ENCODE data around the gene EPB41L1. TPM values are rescaled to one million over a fixed set of nuclear protein-coding genes. Genes with fewer than 3 reads are reported as not detected.
"Not testable (repeated sequence)": the region's sequence is repeated elsewhere in the genome, so short reads cannot be mapped to it uniquely, and the experiment has no call there.

Gene EPB41L1
- total RNA-seq, 1 experiment from 2014 or later = 5.9 TPM

DNA sequence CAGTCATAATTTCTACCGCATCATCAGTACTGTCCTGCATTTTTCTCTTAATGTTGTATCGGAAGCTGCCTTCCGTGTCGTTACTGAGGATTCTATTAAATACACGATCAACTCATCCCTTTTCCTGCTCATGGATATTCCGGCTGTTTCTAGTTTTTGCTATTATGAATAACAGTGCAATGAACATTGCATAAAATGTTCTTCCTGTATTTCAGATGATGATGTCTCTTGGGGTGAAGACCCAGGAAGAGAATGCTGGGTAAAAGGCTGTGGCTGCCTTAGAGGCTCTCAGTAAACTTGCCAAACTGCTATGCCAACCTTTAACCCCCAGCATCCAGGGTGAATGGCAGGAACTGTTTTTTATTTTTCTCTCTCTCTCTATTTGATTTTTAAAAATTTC is 24.1 kb upstream of the EPB41L1 start:
- H3K36me3 ChIP-seq (ENCODE audit: insufficient read depth, low read length) = no peaks in the 10 kb centered on the region

DNA sequence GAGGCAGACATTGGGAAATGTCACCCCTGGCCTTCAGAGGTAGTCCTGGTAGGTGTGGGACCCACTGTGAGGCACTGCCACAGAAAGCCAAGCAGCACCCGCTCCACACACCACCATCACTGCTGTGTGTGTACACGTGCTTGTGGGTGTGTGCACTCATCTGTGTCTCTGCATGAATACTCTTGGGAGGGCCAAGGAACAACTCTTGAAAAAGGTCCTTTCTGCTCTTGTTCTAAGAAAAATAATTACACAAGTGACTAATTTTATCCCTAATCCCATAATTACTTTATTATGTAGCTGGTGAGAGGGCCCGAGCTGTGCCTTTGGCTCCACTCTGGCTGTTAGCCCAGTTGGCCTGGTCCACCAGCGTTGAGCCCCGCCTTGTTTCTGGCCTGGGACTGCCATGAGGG is 21.7 kb upstream of the EPB41L1 start:
- Histone ChIP-seq H4K20me1 (ENCODE audit: insufficient read depth, low read depth, low read length) (no peaks in the 10 kb centered on the region), H3K9me2 (replicated peaks; ENCODE audit: insufficient read depth, low read length) (no peaks in the 10 kb centered on the region), H3K4me2 (ENCODE audit: low read depth, low read length, poor library complexity, severe bottlenecking) (peak overlapping the region; percentile 47), H3K27me3 (ENCODE audit: low read length) (no peaks in the 10 kb centered on the region), H2AFZ (ENCODE audit: low read length) (peak overlapping the region; percentile 43; the same call in 1 of the 2 replicates), H3K9ac (ENCODE audit: low read length) (peak overlapping the region; percentile 18), H3K4me3 (ENCODE audit: low read length) (peak overlapping the region; percentile 6; the same call in 1 of the 2 replicates), H3K9me3 (ENCODE audit: low read length) (no peaks in the 10 kb centered on the region), H3K4me1 (ENCODE audit: low read length) (peaks cover 59% of the 10 kb centered on the region), H3K27ac (ENCODE audit: low read length) (peak overlapping the region; percentile 18; the same call in 1 of the 2 replicates), H3K36me3 (ENCODE audit: insufficient read depth, low read length) (no peaks in the 10 kb centered on the region), H3K79me2 (ENCODE audit: low read length) (no peaks in the 10 kb centered on the region)
- DNase-seq = peak; percentile 82

More for the DNA sequence above, 24.1 kb upstream of the EPB41L1 start:
- H3K4me1 ChIP-seq (ENCODE audit: low read length) = peaks cover 76% of the 10 kb centered on the region
- H4K20me1 ChIP-seq (ENCODE audit: insufficient read depth, low read depth, low read length) = no peaks in the 10 kb centered on the region
- no peaks in the 10 kb centered on the region for H3K9me2 ChIP-seq (replicated peaks; ENCODE audit: insufficient read depth, low read length)
- H3K9ac ChIP-seq (ENCODE audit: low read length) = no peak overlapping the region
- H3K4me3 ChIP-seq (ENCODE audit: low read length) = no peak overlapping the region
- H2AFZ ChIP-seq (ENCODE audit: low read length) = no peak overlapping the region
- no peak overlapping the region for H3K4me2 ChIP-seq (ENCODE audit: low read depth, low read length, poor library complexity, severe bottlenecking)
- H3K27ac ChIP-seq (ENCODE audit: low read length) = no peak overlapping the region
- H3K79me2 ChIP-seq (ENCODE audit: low read length) = no peaks in the 10 kb centered on the region
- H3K9me3 ChIP-seq (ENCODE audit: low read length) = no peaks in the 10 kb centered on the region
- no peaks in the 10 kb centered on the region for H3K27me3 ChIP-seq (ENCODE audit: low read length)
- DNase-seq = peak; percentile 41

DNA sequence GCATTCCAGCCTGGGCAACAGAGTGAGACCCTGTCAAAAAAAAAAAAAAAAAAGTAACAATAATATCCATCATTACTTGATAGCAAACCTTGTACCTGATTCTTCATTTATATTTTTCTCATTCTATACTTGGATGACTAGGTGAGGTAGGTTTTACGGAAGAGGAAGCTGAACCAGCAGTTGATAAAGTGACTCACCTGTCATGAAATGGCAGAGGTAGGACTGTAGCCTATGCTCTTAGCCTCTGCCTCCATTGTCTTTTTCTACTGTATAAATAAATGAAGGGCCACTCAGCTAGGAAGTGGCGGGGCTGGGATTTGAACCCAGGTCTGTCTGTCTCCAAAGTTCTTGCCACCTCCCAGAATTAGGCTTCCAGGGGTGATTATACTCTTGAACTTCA is 20.7 kb upstream of the EPB41L1 start:
- H3K4me3 ChIP-seq (ENCODE audit: low read length) = no peak overlapping the region
- peaks cover 51% of the 10 kb centered on the region for H3K4me1 ChIP-seq (ENCODE audit: low read length)
- H2AFZ ChIP-seq (ENCODE audit: low read length) = no peak overlapping the region
- H3K9ac ChIP-seq (ENCODE audit: low read length) = no peak overlapping the region
- no peak overlapping the region for H3K4me2 ChIP-seq (ENCODE audit: low read depth, low read length, poor library complexity, severe bottlenecking)
- DNase-seq = no peak
- no peaks in the 10 kb centered on the region for H3K9me3 ChIP-seq (ENCODE audit: low read length)
- no peaks in the 10 kb centered on the region for H3K79me2 ChIP-seq (ENCODE audit: low read length)
- H3K27ac ChIP-seq (ENCODE audit: low read length) = no peak overlapping the region
- no peaks in the 10 kb centered on the region for H3K27me3 ChIP-seq (ENCODE audit: low read length)
- H3K9me2 ChIP-seq (replicated peaks; ENCODE audit: insufficient read depth, low read length) = no peaks in the 10 kb centered on the region
- no peaks in the 10 kb centered on the region for H4K20me1 ChIP-seq (ENCODE audit: insufficient read depth, low read depth, low read length)
- no peaks in the 10 kb centered on the region for H3K36me3 ChIP-seq (ENCODE audit: insufficient read depth, low read length)

DNA sequence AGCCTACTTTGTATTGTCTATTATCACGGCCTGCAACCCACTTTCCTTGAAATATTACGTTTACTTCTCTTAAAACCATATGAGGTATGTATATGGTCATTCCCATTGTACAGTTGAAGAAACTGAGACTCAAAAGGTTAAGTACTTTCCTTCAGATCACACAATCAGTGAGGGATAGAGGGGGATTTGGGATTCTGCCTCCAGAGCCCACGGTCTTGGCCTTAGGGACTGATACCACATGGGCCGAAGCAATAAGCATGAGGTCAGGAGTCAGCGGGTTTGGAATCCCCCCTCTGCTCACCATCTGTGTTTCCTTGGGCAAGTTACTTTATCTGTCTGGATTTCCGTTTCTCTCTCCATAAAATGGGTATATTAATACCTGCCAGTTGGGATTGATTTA is 19.4 kb upstream of the EPB41L1 start:
- H2AFZ ChIP-seq (ENCODE audit: low read length) = no peak overlapping the region

DNA sequence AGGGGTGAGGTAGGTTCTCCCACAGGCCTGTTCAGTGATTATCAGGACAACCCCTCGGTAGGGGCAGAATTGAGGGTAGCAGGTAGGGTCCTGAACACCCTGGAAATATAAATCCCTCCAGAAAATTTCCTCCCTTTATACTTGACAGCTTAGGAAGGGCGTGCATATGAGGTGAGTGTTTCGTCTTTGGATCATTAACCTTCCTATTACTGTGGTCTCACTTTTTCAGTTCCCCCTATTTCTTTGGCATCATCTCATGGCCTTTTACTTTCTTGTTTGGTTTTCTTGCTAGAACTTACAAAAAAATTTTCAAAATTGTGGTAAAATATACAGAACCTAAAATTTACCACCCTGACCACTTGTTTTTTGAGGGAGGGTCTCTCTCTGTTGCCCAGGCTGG is 18.7 kb upstream of the EPB41L1 start:
- H3K9ac ChIP-seq (ENCODE audit: low read length) = no peak overlapping the region
- H3K9me2 ChIP-seq (replicated peaks; ENCODE audit: insufficient read depth, low read length) = no peaks in the 10 kb centered on the region
- H3K36me3 ChIP-seq (ENCODE audit: insufficient read depth, low read length) = no peaks in the 10 kb centered on the region
- no peaks in the 10 kb centered on the region for H4K20me1 ChIP-seq (ENCODE audit: insufficient read depth, low read depth, low read length)
- H3K9me3 ChIP-seq (ENCODE audit: low read length) = no peaks in the 10 kb centered on the region
- no peak for DNase-seq
- no peaks in the 10 kb centered on the region for H3K27me3 ChIP-seq (ENCODE audit: low read length)
- H3K27ac ChIP-seq (ENCODE audit: low read length) = no peak overlapping the region
- no peak overlapping the region for H3K4me2 ChIP-seq (ENCODE audit: low read depth, low read length, poor library complexity, severe bottlenecking)
- no peak overlapping the region for H3K4me3 ChIP-seq (ENCODE audit: low read length)
- H3K79me2 ChIP-seq (ENCODE audit: low read length) = no peaks in the 10 kb centered on the region
- H3K4me1 ChIP-seq (ENCODE audit: low read length) = peaks cover 43% of the 10 kb centered on the region
- no peak overlapping the region for H2AFZ ChIP-seq (ENCODE audit: low read length)

More for the DNA sequence above, 19.4 kb upstream of the EPB41L1 start:
- H3K36me3 ChIP-seq (ENCODE audit: insufficient read depth, low read length) = no peaks in the 10 kb centered on the region
- no peaks in the 10 kb centered on the region for H3K79me2 ChIP-seq (ENCODE audit: low read length)
- no peak overlapping the region for H3K9ac ChIP-seq (ENCODE audit: low read length)
- no peak overlapping the region for H3K4me2 ChIP-seq (ENCODE audit: low read depth, low read length, poor library complexity, severe bottlenecking)
- H3K9me2 ChIP-seq (replicated peaks; ENCODE audit: insufficient read depth, low read length) = no peaks in the 10 kb centered on the region
- no peaks in the 10 kb centered on the region for H4K20me1 ChIP-seq (ENCODE audit: insufficient read depth, low read depth, low read length)
- DNase-seq = no peak
- H3K4me1 ChIP-seq (ENCODE audit: low read length) = peaks cover 47% of the 10 kb centered on the region
- H3K27ac ChIP-seq (ENCODE audit: low read length) = no peak overlapping the region
- no peaks in the 10 kb centered on the region for H3K27me3 ChIP-seq (ENCODE audit: low read length)
- no peak overlapping the region for H3K4me3 ChIP-seq (ENCODE audit: low read length)
- H3K9me3 ChIP-seq (ENCODE audit: low read length) = no peaks in the 10 kb centered on the region

DNA sequence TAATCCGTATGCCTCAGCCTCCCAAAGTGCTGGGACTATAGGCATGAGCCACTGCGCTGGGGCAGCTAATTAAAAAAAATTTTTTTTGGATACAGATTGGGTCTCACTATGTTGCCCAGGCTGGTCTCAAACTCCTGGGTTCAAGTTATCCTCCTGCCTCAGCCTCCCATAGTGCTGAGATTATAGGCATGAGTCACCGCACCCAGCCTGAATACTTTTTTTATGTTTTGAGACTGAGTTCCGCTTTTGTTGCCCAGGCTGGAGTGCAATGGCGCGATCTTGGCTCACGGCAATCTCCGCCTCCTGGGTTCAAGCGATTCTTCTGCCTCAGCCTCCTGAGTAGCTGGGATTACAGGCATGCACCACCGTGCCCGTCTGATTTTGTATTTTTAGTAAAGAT is 17.2 kb upstream of the EPB41L1 start:
- not testable (repeated sequence) for H3K9me3 ChIP-seq (ENCODE audit: low read length); H3K9me2 ChIP-seq (replicated peaks; ENCODE audit: insufficient read depth, low read length); H3K4me3 ChIP-seq (ENCODE audit: low read length); DNase-seq; H4K20me1 ChIP-seq (ENCODE audit: insufficient read depth, low read depth, low read length); H3K36me3 ChIP-seq (ENCODE audit: insufficient read depth, low read length); H3K4me2 ChIP-seq (ENCODE audit: low read depth, low read length, poor library complexity, severe bottlenecking); H2AFZ ChIP-seq (ENCODE audit: low read length); H3K9ac ChIP-seq (ENCODE audit: low read length); H3K27me3 ChIP-seq (ENCODE audit: low read length); H3K27ac ChIP-seq (ENCODE audit: low read length); H3K79me2 ChIP-seq (ENCODE audit: low read length)
- peaks cover 39% of the 10 kb centered on the region for H3K4me1 ChIP-seq (ENCODE audit: low read length)

DNA sequence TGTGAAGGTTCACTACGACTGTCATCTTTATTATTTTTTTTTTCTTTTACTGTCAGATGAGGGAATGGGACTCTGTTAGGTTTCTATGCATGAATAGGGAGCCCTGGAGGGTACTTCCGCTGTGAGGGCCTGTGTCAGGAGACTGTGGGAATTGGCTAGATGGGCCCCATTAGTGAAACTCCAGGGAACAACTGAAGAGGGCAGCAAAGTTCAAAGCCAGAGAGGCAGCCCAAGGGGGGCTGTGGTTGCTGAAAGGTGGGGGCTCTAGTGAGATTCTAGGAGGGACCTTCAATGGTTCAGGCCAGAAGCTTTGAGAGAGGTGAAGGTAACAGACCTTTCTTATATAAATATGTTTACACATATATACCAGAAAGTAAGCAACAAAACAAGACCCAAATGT is 13.2 kb upstream of the EPB41L1 start:
- Histone ChIP-seq H3K9me3 (ENCODE audit: low read length) (no peaks in the 10 kb centered on the region), H3K27ac (ENCODE audit: low read length) (no peak overlapping the region), H3K36me3 (ENCODE audit: insufficient read depth, low read length) (no peaks in the 10 kb centered on the region), H3K4me3 (ENCODE audit: low read length) (no peak overlapping the region), H3K4me1 (ENCODE audit: low read length) (peaks cover 21% of the 10 kb centered on the region), H3K9ac (ENCODE audit: low read length) (no peak overlapping the region), H3K27me3 (ENCODE audit: low read length) (no peaks in the 10 kb centered on the region), H4K20me1 (ENCODE audit: insufficient read depth, low read depth, low read length) (no peaks in the 10 kb centered on the region), H3K79me2 (ENCODE audit: low read length) (no peaks in the 10 kb centered on the region), H3K9me2 (replicated peaks; ENCODE audit: insufficient read depth, low read length) (no peaks in the 10 kb centered on the region), H3K4me2 (ENCODE audit: low read depth, low read length, poor library complexity, severe bottlenecking) (no peak overlapping the region), H2AFZ (ENCODE audit: low read length) (no peak overlapping the region)
- DNase-seq = no peak

DNA sequence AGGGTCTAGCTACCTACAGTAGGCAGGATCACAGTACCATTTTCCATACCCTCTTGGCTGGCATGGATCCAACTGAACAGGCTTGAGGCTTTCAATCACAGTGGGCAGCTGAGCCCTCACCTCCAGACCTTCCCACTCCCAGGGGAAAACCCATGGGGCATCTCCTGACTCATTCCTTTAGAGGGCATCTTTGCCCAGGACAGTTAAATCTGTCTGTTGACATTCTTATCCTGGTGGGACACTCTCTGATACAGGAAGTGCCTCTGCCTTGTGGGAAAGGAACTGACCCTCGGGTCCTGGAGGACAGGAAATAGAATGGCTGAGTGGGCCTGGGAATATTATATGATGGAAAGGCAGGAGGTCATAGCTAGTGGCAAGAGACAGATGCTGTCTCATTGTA is 10.2 kb upstream of the EPB41L1 start:
- H3K9ac ChIP-seq (ENCODE audit: low read length) = no peak overlapping the region
- H3K79me2 ChIP-seq (ENCODE audit: low read length) = no peaks in the 10 kb centered on the region
- no peak for DNase-seq
- no peak overlapping the region for H3K27ac ChIP-seq (ENCODE audit: low read length)
- H3K4me1 ChIP-seq (ENCODE audit: low read length) = peaks cover 15% of the 10 kb centered on the region
- no peaks in the 10 kb centered on the region for H4K20me1 ChIP-seq (ENCODE audit: insufficient read depth, low read depth, low read length)
- H3K27me3 ChIP-seq (ENCODE audit: low read length) = no peaks in the 10 kb centered on the region
- no peak overlapping the region for H3K4me3 ChIP-seq (ENCODE audit: low read length)
- H2AFZ ChIP-seq (ENCODE audit: low read length) = no peak overlapping the region
- H3K4me2 ChIP-seq (ENCODE audit: low read depth, low read length, poor library complexity, severe bottlenecking) = no peak overlapping the region
- no peaks in the 10 kb centered on the region for H3K9me2 ChIP-seq (replicated peaks; ENCODE audit: insufficient read depth, low read length)
- no peaks in the 10 kb centered on the region for H3K9me3 ChIP-seq (ENCODE audit: low read length)
- H3K36me3 ChIP-seq (ENCODE audit: insufficient read depth, low read length) = no peaks in the 10 kb centered on the region

Data from Karpas-422 (cell line).